D721Med (cell line): ENCODE measurements around the gene RYR2.

Experiments
- DNase-seq: peaks from one replicate; pipeline ENCODE4 v3.0.0; 2011; ENCODE audit warnings: low spot score; ENCODE audit not compliant: insufficient read length
- FAIRE-seq: peaks from 2 replicates; lab custom pipeline; 2011; peaks lifted over from hg19 to GRCh38; lab: Jason Lieb, UNC
- CTCF ChIP-seq: IDR thresholded peaks from 2 replicates; pipeline ENCODE4 v1.5.1; 2012; ENCODE audit warnings: mild to moderate bottlenecking, control low read depth; ENCODE audit not compliant: insufficient read depth; ENCODE audit errors: missing control alignments

RYR2 gene

GRCh38 chr1:237428809-237429208 lies 386.8 kb downstream of the RYR2 start:
- FAIRE-seq: no peak
- no peak for DNase-seq
- TF ChIP-seq CTCF: no peak

- FAIRE-seq (no peak), DNase-seq (no peak)
- TF ChIP-seq CTCF: no peak
Measured at GRCh38 chr1:237429252-237429651, 387.3 kb downstream of the RYR2 start.

GRCh38 chr1:237431448-237431847 lies 389.5 kb downstream of the RYR2 start:
- DNase-seq: no peak
- FAIRE-seq: no peak
- TF ChIP-seq CTCF: no peak

- DNase-seq: no peak
- no peak for TF ChIP-seq CTCF
- FAIRE-seq: peak; percentile 61
Measured at GRCh38 chr1:237440346-237440745, 398.4 kb downstream of the RYR2 start.

- FAIRE-seq (no peak), DNase-seq (no peak)
- no peak for TF ChIP-seq CTCF
Measured at GRCh38 chr1:237444120-237444790, 402.3 kb downstream of the RYR2 start.

- no peak for TF ChIP-seq CTCF
- DNase-seq (no peak), FAIRE-seq (no peak)
Measured at GRCh38 chr1:237448042-237448441, 406.1 kb downstream of the RYR2 start.

- no peak for TF ChIP-seq CTCF
- no peak for DNase-seq
- FAIRE-seq: no peak
Measured at GRCh38 chr1:237457573-237457972, 415.6 kb downstream of the RYR2 start.
